ENCODE results near the gene MS4A1.

- TF ChIP-seq POLR2AphosphoS5 (IDR thresholded peaks at IDR 0.05) (no peak), CTCF (IDR thresholded peaks at IDR 0.05) (peak in 4 of 7 experiments; percentile 13 to 42 (median 32)), POLR2A (IDR thresholded peaks at IDR 0.05) (no peak)
Measured at GRCh38 chr11:60485987-60486386, 30.3 kb downstream of the MS4A1 start.
